ENCODE data around the gene ECD.
A peak's percentile ranks its signal among the peaks of the same experiment; 100 is the strongest.

Gene ECD

DNA sequence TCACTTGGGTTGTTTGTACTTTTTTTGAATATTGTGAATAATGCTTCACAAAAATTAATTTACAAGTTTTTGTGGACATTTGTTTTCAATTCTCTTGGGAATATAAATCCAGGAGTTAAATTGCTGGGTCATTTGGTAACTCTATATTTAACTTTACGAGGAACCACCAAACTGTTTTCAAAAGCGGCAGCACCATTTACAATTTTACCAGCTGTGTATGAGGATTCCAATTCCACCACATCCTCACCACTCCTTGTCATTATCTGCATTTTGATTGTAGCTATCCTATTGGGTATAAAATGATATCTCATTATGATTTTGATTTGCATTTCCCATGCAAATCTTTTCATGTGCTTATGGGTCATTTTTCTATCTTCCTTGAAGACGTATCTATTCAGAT, 61.5 kb downstream of the ECD start:
- Mint-ChIP-seq H3K36me3 (ENCODE audit: low read depth) (peaks cover 37% of the 10 kb centered on the region), H3K4me1 (ENCODE audit: low read depth) (peaks cover 10% of the 10 kb centered on the region), H3K4me3 (no peak overlapping the region), H3K9me3 (peaks cover 9% of the 10 kb centered on the region), H3K27me3 (ENCODE audit: low read depth) (no peaks in the 10 kb centered on the region), H3K27ac (no peak overlapping the region)
- no peak for DNase-seq (ENCODE audit: low spot score)

DNA sequence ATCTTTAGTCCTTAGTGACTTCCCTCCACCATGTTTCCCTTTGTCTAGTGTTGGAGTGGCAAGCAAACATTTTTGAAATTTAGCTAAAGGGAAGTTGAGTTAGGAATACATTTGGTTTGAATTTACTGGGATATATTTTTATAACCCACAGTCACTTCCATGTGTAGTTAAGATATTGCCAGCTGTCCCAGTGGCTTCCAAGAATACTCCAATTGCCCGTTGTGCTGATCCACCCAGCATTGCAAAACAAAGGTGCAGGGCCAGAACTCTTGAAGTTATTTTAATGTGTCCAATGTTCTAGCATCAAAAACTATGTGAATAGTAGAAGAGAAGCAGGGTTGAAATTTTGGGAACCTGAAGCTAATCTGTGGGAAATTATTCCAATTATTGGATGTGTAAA, 68.7 kb downstream of the ECD start:
- Mint-ChIP-seq H3K27ac (no peak overlapping the region), H3K36me3 (ENCODE audit: low read depth) (peaks cover 11% of the 10 kb centered on the region), H3K4me1 (ENCODE audit: low read depth) (peaks cover 22% of the 10 kb centered on the region), H3K4me3 (no peak overlapping the region), H3K27me3 (ENCODE audit: low read depth) (no peaks in the 10 kb centered on the region), H3K9me3 (no peaks in the 10 kb centered on the region)
- DNase-seq (ENCODE audit: low spot score) = no peak

- peak overlapping the region; percentile 96 for H3K27ac Mint-ChIP-seq
- H3K9me3 Mint-ChIP-seq = no peaks in the 10 kb centered on the region
- no peaks in the 10 kb centered on the region for H3K27me3 Mint-ChIP-seq (ENCODE audit: low read depth)
- no peak for DNase-seq (ENCODE audit: low spot score)
- peaks cover 12% of the 10 kb centered on the region for H3K36me3 Mint-ChIP-seq (ENCODE audit: low read depth)
- peak overlapping the region; percentile 99 for H3K4me3 Mint-ChIP-seq
- H3K4me1 Mint-ChIP-seq (ENCODE audit: low read depth) = peaks cover 28% of the 10 kb centered on the region
Observed at GRCh38 chr10:73097305-73097670, 70.5 kb downstream of the ECD start.

DNA sequence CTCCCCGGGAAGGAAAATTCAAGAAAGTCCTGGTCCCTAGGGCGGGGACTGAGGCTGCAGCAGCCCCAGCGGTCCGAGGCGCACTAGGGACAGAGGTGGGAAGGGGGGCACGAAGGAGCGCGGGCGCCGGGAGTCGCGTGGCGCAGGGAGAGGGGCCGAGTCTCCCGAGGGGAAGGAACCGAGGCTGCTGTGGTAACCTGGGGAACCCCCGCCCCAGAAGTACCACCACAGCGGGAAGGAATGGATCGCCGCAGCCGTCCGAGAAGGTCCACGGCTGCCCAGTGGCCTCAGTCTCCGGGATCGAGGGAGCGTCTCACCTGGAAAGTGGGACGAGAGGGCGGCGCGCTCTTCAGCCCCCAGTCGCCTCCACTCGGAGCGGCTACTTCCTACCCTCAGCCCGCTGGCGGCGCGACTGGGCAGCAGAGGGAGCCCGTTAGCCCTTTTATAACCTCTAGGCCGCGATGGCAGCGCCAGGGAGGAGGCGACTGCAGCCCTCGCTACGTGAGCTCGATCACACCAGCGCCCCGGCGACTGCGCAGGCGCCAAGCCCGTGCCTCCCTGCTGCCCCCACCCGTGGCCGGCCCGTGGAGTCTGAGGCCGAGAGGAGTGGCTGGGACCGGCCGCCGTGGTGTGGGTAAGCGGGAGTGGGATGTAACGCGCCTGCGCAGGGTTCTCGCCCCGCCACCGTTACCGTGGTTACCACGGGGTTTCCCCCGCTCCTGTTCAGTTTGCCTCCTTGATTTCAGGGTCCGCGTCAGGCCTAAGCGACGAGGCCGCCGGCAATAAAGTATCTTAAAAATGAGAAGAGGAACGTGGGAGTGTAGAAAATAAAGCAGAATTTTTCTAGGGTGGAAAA, 71.1 kb downstream of the ECD start, which contains the start of gene P4HA1:
TSS of gene P4HA1 (minus strand) at position 418 of the 856 bp plus-strand sequence. CDS start 21,983 bp downstream, outside the sequence.
- Mint-ChIP-seq H3K27ac (peak within 1 kb of the TSS; percentile 96), H3K36me3 (ENCODE audit: low read depth) (peaks cover 13% of the 10 kb centered on the region), H3K4me3 (peak within 1 kb of the TSS; percentile 99), H3K9me3 (no peaks in the 10 kb centered on the region), H3K4me1 (ENCODE audit: low read depth) (peaks cover 32% of the 10 kb centered on the region), H3K27me3 (ENCODE audit: low read depth) (no peaks in the 10 kb centered on the region)
- DNase-seq (ENCODE audit: low spot score) = peak; percentile 98

DNA sequence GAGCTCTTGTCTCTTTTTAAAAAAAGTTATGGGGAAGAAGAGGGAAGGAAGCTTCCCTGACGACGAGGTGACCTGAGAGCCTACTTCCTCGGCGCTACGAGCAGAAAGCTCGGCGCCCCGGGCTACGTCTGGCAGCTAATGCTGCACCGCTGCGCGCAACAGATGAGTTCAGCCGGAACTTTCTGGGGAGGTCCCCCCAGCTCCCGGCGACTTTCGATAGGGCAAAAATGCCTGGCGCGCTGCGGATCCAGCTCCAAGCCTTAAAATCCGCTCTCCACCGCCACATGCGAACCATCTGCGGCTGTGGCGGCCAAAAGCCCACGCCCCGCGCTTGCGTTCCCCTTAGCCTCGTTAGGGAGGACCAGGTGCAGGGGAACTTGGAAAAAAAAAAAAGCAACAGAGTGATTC, 71.8 kb downstream of the ECD start:
- peak overlapping the region; percentile 96 for H3K27ac Mint-ChIP-seq
- peaks cover 35% of the 10 kb centered on the region for H3K4me1 Mint-ChIP-seq (ENCODE audit: low read depth)
- peak overlapping the region; percentile 99 for H3K4me3 Mint-ChIP-seq
- H3K27me3 Mint-ChIP-seq (ENCODE audit: low read depth) = no peaks in the 10 kb centered on the region
- H3K9me3 Mint-ChIP-seq = no peaks in the 10 kb centered on the region
- peak; percentile 72 for DNase-seq (ENCODE audit: low spot score)
- H3K36me3 Mint-ChIP-seq (ENCODE audit: low read depth) = peaks cover 16% of the 10 kb centered on the region

- peaks cover 16% of the 10 kb centered on the region for H3K36me3 Mint-ChIP-seq (ENCODE audit: low read depth)
Observed at GRCh38 chr10:73095481-73096021, 72.3 kb downstream of the ECD start.

DNA sequence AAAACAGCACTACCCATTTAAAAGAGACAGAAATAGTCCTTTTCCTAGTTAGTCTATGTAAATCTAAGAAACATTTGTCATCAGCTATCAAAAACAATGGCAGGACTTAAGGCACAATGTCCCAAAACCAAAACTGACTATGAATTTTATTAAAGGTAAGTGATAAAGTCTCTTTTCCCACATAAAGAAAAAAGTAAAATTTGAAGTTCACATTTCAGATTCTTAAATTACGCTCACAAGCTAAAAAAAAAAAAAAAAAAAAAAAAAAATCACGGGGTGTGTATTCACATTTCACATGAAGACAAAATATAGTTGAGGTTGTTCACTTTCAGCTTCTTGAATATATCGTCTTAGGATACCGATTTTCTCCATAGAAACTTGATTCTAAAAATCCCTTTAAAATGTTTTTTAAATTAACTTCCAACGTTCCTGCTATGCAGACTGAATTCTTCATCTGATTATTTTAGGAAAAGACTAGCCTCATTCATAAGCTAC, 72.8 kb downstream of the ECD start:
- H3K27ac Mint-ChIP-seq = peak overlapping the region; percentile 96
- no peaks in the 10 kb centered on the region for H3K27me3 Mint-ChIP-seq (ENCODE audit: low read depth)
- H3K4me3 Mint-ChIP-seq = peak overlapping the region; percentile 99
- H3K9me3 Mint-ChIP-seq = no peaks in the 10 kb centered on the region
- no peak for DNase-seq (ENCODE audit: low spot score)
- peaks cover 35% of the 10 kb centered on the region for H3K4me1 Mint-ChIP-seq (ENCODE audit: low read depth)
- peaks cover 16% of the 10 kb centered on the region for H3K36me3 Mint-ChIP-seq (ENCODE audit: low read depth)

More at GRCh38 chr10:73095481-73096021, 72.3 kb downstream of the ECD start:
- Mint-ChIP-seq H3K27ac (peak overlapping the region; percentile 96), H3K27me3 (ENCODE audit: low read depth) (no peaks in the 10 kb centered on the region), H3K4me3 (peak overlapping the region; percentile 99), H3K9me3 (no peaks in the 10 kb centered on the region), H3K4me1 (ENCODE audit: low read depth) (peaks cover 35% of the 10 kb centered on the region)
- peak; percentile 33 for DNase-seq (ENCODE audit: low spot score)

DNA sequence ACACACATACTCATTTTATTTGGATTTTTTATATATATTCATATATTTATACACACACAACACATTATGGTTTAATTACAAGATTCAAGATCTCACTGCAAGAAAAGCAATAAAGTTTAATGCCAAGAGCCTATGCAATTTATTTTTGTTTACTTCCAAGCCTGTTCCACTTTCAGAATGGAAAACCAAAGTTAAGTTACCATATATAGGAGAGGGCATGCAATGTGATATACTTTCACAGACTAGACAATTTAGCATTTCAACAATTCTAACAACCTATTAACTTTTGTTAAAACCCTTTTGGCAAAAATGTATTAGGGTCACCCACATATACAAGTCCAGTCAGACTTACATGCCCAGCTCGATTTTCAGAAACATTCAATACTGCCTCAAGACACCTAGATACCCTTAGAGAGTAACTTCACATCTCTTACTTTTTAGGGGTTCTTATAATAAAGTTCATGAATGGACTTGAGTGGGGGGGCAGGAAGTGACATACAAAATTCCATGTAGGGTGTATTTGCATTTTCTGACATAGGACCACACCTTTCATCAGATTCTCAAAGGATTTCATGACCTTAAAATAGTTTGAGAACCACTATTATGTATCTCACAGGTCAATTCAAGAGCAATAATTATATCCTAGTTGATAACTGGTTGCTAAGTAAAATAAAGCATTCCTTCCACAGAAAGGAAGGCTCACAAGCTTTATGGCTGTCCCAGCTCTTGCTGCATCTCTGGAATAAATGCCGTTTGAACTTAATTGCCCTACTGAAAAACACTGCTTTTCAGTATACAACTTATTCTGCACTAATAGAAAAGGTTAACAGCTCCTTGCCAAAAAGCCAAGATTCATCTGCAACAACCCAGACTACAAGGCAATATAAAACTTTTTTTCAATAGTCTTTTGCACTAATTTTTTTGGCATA, 73.6 kb downstream of the ECD start:
- Mint-ChIP-seq H3K36me3 (ENCODE audit: low read depth) (peaks cover 16% of the 10 kb centered on the region), H3K4me1 (ENCODE audit: low read depth) (peaks cover 36% of the 10 kb centered on the region), H3K27me3 (ENCODE audit: low read depth) (no peaks in the 10 kb centered on the region), H3K27ac (no peak overlapping the region), H3K9me3 (no peaks in the 10 kb centered on the region), H3K4me3 (peak overlapping the region; percentile 99)
- no peak for DNase-seq (ENCODE audit: low spot score)

- no peaks in the 10 kb centered on the region for H3K27me3 Mint-ChIP-seq (ENCODE audit: low read depth)
- no peak for DNase-seq (ENCODE audit: low spot score)
- H3K9me3 Mint-ChIP-seq = no peaks in the 10 kb centered on the region
- peaks cover 25% of the 10 kb centered on the region for H3K36me3 Mint-ChIP-seq (ENCODE audit: low read depth)
- no peak overlapping the region for H3K27ac Mint-ChIP-seq
- H3K4me3 Mint-ChIP-seq = peak overlapping the region; percentile 32
- peaks cover 39% of the 10 kb centered on the region for H3K4me1 Mint-ChIP-seq (ENCODE audit: low read depth)
Observed at GRCh38 chr10:73092830-73093229, 75.0 kb downstream of the ECD start.

DNA sequence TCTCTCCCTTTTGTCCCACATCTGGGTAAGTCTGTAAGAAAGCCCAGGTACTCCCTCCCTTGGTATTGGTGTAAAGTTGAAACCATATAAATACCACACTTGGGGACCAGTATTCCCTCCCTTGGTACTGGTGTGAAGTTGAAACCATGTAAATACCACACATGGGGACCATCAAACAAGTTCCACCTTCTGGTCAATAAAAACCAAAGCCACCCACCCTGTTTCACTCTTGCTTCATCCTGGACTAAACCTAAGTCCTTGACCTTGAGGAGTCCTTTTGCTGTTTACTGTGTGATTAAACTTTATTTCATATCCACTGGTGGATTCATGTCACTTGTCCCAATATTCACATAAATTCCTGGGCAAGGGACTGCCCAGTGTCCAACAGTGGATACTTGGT, 79.5 kb downstream of the ECD start:
- Mint-ChIP-seq H3K27ac (no peak overlapping the region), H3K4me3 (no peak overlapping the region), H3K36me3 (ENCODE audit: low read depth) (peaks cover 21% of the 10 kb centered on the region), H3K27me3 (ENCODE audit: low read depth) (no peaks in the 10 kb centered on the region), H3K4me1 (ENCODE audit: low read depth) (peaks cover 20% of the 10 kb centered on the region), H3K9me3 (no peaks in the 10 kb centered on the region)
- DNase-seq (ENCODE audit: low spot score) = no peak

DNA sequence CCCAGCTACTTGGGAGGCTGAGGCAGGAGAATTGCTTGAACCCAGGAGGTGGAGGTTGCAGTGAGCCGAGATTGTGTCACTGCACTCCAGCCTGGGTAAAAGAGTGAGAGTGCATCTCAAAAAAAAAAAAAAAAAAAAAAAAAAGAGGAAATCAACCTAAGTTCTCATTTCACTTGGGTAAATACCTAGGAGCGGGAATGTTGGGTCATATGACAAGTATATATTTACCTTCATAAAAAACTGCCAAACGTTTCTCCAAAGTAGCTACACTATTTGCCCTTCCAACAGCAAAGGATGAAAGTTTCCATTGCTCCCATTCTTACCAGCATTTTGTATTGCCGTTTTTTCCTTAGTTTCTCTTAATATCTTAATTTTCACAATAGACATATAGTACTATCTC, 81.0 kb downstream of the ECD start:
- Mint-ChIP-seq H3K27me3 (ENCODE audit: low read depth) (no peaks in the 10 kb centered on the region), H3K36me3 (ENCODE audit: low read depth) (peaks cover 22% of the 10 kb centered on the region), H3K27ac (no peak overlapping the region), H3K4me3 (no peak overlapping the region), H3K4me1 (ENCODE audit: low read depth) (peaks cover 20% of the 10 kb centered on the region), H3K9me3 (no peaks in the 10 kb centered on the region)
- DNase-seq (ENCODE audit: low spot score) = no peak

DNA sequence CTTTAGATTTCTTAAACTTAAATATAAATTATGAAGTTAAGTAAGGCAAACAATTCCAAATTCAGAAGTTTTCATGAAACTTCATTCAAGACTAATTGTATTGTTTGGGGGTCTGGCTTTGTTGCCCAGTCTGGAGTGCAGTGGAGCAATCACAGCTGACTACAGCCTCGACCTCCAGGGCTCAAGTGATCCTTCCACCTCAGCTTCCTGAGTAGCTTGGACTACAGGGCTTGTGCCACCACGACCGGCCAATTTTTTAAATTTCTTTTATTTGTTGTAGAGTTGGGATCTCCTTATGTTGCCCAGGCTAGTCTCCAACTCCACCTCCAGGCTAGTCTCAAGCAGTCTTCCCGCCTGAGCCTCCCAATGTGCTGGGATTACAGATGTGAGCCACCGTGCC, 83.6 kb downstream of the ECD start:
- peaks cover 25% of the 10 kb centered on the region for H3K36me3 Mint-ChIP-seq (ENCODE audit: low read depth)
- no peak overlapping the region for H3K4me3 Mint-ChIP-seq

More for the DNA sequence above, 83.6 kb downstream of the ECD start:
- H3K9me3 Mint-ChIP-seq = no peaks in the 10 kb centered on the region
- peaks cover 24% of the 10 kb centered on the region for H3K4me1 Mint-ChIP-seq (ENCODE audit: low read depth)
- no peak for DNase-seq (ENCODE audit: low spot score)
- no peak overlapping the region for H3K27ac Mint-ChIP-seq
- no peaks in the 10 kb centered on the region for H3K27me3 Mint-ChIP-seq (ENCODE audit: low read depth)
